HG02943 (cell line): ENCODE measurements around the gene SRY.
"Not testable (repeated sequence)": the region's sequence is repeated elsewhere in the genome, so short reads cannot be mapped to it uniquely, and the experiment has no call there.

Experiments used
- ATAC-seq: cut with Tn5 transposase; IDR thresholded peaks from one replicate; pipeline ENCODE4 v1.9.1; 2021; ENCODE audit warnings: mild to moderate bottlenecking, low read depth, moderate library complexity; ENCODE audit not compliant: unreplicated experiment

SRY gene

DNA sequence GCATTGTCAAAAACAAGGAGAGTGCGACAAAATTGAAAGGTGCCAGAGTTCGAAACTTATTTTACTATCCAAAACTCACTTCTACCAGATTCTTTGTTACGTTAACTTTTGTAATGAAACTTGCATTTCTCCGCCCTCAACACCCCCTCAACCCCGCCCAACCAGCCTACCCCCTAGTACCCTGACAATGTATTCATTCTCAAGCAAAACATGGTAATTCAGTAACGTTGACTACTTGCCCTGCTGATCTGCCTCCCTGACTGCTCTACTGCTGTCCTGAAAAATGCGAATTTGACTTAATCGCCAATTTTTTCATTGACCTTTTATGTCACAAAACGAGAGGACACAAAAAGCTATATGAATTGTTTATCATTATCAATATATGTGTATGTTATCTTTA, at the start of gene SRY:
Gene SRY (minus strand): TSS at position 83 of the 400 bp plus-strand sequence. CDS start 79 bp downstream, at position 4.
- ATAC-seq = no peak

DNA sequence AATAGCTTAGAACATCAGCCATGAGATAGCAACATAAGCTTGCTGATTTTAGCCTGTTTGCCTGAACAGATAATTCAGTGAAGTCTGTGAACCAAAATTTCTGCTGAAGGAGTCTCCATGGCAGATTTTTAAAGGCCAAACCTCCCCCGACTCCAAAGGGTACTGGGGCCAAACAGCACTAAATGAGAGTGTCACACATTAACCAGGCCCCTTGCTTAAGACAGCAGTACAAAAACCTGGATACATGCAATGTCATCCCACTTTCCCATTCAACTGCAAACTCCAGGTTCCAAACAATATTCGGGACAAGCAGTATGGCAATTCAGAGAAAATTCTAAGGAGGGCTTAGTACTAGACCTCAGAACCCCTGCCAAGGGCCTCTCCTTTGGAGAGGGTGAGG, 49.6 kb upstream of the SRY start:
- ATAC-seq = no peak

DNA sequence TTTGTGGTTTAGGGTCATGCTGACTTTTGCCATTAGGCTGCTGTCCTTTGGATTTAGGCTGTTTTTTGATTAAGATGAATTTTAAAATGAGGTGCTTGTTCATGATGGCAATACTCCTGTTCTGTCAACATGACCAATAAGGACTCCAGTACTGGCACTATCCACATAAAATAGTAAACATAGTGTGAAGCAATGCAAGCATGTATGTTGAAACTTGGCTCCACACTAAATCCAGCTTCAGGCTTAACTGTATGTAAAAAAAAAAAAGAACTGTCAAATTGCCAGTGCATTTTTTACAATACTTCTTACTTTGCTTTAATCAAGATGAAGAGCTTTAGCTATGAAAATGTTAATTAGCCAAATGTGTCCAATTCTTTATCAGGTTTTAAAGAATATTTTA, 47.7 kb upstream of the SRY start:
- no peak for ATAC-seq

DNA sequence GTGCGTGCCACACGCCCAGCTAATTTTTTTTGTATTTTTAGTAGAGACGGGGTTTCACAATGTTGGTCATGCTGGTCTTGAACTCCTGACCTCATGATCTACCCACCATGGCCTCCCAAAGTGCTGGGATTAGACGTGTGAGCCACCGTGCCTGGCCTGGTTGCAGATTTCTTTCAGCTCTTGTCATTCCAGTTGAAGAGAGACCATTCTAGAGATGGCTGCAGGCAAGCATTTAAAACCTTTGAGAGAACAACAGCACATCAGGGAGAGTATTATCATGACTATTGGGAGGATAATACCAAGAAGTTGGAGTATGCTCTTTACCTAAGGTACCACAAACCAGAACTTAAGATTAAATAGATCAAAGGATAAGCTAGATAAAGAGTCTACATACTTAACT, 41.0 kb upstream of the SRY start:
- no peak for ATAC-seq

DNA sequence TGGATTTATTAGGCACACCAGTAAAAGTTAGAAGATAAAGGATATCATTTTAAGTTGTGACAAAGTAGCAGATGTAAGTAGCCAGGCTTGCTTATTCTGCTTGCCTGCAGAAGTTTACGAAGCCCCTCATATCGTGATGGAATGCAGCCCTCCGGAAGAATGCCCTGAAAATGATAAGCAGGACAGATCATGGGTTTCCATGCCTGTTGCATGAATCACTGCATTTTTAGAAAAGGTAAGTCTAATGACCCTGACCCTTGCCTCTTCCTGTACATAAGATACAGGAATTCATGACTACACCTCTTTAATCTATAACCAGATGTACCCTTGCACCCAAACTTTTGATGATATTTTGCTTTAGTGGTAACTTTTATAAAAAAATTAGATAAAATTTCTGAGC, 37.0 kb upstream of the SRY start:
- no peak for ATAC-seq

DNA sequence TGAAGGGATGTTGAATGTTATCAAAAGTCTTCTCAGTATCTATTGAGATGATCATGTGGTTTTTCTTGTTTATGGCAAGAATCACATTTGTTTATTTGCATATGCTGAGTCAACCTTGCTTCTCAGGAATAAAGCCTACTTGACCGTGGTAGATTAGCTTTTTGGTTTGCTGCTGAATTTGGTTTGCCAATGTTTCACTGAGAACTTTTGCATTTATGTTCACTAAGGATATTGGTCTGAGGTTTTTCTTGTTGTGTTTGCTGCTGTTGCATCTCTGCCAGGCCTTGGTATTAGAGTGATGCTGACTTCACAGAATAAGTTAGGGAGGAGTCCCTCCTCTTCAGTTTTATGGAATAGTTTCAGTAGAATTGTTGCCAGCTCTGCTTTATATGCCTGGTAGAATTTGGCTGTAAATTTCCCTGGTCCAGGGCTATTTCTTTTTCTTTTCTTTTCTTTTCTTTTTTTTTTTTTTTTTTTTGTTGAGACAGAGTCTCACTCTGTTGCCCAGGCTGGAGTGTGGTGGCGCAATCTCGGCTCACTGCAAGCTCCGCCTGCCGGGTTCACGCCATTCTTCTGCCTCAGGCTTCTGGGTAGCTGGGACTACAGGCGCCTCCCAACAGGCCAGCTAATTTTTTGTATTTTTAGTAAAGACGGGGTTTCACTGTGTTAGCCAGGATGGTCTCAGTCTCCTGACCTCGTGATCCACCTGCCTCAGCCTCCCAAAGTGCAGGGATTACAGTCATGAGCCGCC, 29.8 kb upstream of the SRY start:
- not testable (repeated sequence) for ATAC-seq

DNA sequence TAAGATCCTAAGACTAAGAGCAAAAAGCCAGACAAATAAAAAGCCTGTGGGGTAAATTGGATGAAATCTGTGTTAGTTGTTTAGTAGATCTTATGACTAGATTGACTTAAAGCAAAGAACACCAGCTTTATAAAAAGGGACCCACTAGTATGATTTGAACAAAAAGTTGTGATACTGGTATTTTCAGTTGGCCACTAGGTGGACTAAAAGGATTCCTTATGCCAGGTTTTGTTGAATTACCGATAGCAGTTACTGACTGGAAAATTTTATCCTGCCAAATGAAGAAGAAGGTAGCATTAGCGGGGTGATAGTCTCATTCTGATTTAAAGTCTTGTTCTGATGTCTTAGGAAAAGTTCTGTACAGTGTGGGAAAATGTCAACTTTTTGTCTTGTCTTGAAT, 12.8 kb upstream of the SRY start:
- ATAC-seq = no peak

DNA sequence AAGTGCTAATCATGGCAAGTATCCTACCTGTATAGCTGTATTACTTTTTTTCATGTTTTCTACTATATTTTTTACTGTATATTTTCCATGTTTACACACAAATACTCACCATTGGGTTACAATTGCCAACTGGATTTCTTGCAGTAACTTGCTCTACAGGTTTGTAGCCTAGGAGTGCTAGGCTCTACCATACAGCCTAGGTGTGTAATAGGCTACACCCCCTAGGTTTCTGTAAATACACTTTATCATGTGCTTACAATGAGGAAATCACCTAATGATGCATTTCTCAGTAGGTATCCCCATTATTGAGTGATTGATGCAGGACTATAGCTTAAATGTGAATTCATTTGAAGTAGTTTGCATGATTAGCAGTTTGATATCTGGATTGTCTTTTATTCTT, 10.5 kb upstream of the SRY start:
- ATAC-seq = no peak

DNA sequence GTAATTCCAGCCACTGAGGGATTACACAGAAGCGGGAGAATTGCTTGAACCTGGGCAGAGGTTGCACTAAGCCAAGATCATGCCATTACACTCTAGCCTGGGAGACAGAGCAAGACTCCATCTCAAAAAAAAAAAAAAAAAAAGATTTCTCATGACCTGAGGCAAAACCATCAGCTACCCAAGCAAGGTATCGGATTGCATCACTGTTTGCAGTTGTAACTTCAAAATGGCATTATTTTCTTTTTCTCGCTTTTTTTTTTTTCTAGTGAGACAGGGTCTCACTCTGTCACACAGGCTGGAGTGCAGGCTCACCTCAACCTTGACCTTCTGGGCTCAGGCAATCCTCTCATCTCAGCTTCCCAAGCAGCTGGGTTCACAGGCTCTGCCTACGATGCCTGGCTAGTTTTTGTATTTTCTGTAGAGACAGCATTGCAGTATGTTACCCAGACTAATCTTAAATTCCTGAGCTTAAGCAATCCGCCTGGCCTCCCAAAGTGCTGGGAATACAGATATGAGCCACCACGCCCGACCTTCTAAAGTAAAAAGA, 9.6 kb upstream of the SRY start:
- ATAC-seq = no peak

DNA sequence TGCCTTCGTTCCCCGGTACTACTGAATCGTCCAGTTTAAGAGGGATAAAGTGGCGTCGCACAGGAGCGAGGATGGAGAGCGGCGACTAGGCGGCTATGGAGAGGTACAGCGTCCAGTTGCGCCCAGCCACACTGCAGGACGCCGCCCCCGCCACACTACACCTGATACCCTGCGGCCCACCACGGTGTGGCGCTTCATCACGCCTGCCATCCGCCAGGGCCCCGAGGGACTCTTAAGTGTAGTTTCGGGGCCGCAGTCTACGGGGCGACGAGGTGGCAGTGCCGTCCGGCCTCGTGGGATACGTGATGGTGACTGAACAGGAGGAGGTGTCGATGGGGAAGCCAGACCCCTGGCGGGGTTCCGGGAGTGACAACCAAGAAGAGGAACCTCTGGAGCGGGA, 2.3 kb upstream of the SRY start:
- ATAC-seq = no peak

DNA sequence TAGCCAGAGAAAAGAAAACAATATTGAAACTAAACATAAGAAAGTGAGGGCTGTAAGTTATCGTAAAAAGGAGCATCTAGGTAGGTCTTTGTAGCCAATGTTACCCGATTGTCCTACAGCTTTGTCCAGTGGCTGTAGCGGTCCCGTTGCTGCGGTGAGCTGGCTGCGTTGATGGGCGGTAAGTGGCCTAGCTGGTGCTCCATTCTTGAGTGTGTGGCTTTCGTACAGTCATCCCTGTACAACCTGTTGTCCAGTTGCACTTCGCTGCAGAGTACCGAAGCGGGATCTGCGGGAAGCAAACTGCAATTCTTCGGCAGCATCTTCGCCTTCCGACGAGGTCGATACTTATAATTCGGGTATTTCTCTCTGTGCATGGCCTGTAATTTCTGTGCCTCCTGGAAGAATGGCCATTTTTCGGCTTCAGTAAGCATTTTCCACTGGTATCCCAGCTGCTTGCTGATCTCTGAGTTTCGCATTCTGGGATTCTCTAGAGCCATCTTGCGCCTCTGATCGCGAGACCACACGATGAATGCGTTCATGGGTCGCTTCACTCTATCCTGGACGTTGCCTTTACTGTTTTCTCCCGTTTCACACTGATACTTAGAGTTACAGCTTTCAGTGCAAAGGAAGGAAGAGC, 488 bp downstream of the SRY start:
- no peak for ATAC-seq
